Stimulated activated CD8-positive, alpha-beta memory T cell treated with anti-CD3 and anti-CD28 coated beads, Interleukin-4, amount 100 ng/mL, for 1 hour (primary cell): ENCODE results near the gene UBC.
"Not testable (repeated sequence)": the region's sequence is repeated elsewhere in the genome, so short reads cannot be mapped to it uniquely, and the experiment has no call there.

Source experiments
- DNase-seq, 2 donors: peaks; one replicate each; pipeline ENCODE4 v3.0.0-alpha.2; 2020; ENCODE audit warnings: low read depth in 2 of 2, low spot score in 1 of 2

The UBC gene

DNA sequence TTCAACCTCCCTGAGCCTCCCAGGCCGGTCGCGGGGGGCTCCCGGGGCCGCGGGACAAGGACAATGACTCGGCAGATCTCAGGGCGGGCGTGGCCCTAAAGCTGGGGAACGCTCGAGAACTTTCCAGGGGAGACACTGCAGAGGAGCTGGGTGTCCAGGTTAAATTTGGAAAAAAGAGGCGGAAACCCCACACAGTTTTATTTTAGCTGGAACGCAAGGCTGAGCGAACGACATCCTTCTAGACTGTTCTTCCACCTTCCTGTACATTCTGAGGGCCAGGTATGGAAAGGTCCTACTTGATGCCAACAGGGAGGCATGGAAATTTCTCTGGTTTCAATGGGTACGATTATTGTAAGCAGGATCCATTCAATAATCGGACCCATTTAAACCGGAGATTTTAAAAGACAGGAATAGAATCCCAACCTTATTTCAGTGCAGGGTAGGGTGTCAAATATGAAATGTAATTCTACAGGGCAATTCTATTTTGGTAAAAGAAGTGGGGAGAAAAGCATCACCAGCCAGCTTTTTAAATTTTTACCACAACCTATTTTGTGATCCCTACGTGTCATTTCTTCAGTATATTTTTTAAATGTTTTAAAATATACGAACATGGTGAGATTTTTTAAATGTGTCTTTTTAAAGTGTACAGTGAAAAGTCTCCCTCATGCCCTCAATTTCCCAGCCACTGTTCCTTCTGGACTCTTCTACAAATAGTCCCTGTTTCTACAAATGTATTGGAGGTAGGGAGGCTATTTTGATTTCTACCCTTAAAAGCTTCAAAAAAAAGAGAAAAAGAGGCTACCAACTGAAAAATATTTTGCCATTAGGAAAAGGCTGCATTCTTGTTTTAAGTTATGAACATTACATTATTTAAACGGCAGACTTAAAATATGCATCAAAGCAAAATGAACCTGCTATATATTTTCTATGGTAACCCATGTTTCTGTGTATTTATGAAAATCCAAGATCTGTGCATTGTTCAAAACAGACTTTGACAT lies 1.1 kb upstream of the UBC start:
- no peak for DNase-seq

GRCh38 chr12:124913474-124914391 lies 717 bp downstream of the UBC start:
- peak; percentile 87 to 90 for DNase-seq

DNA sequence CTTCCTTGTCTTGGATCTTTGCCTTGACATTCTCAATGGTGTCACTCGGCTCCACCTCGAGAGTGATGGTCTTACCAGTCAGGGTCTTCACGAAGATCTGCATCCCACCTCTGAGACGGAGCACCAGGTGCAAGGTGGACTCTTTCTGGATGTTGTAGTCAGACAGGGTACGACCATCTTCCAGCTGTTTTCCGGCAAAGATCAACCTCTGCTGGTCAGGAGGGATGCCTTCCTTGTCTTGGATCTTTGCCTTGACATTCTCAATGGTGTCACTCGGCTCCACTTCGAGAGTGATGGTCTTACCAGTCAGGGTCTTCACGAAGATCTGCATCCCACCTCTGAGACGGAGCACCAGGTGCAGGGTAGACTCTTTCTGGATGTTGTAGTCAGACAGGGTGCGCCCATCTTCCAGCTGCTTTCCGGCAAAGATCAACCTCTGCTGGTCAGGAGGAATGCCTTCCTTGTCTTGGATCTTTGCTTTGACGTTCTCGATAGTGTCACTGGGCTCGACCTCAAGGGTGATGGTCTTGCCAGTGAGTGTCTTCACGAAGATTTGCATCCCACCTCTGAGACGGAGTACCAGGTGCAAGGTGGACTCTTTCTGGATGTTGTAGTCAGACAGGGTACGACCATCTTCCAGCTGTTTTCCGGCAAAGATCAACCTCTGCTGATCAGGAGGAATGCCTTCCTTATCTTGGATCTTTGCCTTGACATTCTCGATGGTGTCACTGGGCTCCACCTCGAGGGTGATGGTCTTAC lies 1.7 kb downstream of the UBC start:
- DNase-seq: not testable (repeated sequence)

DNA sequence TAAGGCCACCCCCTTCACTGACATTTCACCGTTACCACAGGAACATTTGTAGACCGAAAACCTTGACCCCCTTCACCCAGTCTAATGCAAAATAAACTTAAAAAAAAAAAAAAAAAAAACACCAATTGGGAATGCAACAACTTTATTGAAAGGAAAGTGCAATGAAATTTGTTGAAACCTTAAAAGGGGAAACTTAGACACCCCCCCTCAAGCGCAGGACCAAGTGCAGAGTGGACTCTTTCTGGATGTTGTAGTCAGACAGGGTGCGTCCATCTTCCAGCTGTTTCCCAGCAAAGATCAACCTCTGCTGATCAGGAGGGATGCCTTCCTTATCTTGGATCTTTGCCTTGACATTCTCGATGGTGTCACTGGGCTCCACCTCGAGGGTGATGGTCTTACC lies 2.9 kb downstream of the UBC start:
- not testable (repeated sequence) for DNase-seq

- no peak for DNase-seq
Measured at GRCh38 chr12:124910561-124911478, 3.6 kb downstream of the UBC start.

GRCh38 chr12:124909831-124910560 lies 4.5 kb downstream of the UBC start:
- no peak for DNase-seq

DNA sequence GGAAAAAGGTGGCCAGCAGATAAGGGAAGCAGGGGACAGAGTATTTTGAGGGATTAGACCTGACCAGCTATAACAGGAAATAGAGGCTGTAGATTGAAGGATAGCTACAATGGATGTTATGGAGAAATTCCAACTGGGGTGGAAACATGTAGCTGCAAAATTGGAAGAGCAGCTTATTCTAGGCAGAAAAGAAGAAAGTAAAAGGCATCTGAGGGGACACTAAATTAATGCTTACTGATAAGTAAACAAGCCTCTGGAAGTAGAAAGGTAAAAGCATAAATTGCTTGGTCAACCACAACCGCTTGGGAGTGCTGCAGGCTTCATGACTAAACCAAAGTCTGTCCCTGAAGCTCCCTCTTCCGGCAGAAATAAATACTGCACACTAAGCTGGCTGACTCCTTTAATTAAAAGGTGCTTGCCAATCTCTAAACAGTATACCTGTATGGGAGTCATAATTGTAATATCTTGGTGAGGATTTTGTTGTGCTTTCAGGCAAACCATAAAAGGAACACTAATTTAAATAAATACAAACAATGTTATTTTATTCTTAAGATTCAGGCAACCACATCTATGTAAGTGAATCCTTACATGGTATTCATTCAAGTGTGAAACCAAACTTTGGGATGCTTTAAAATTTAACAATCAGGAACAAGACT lies 7.7 kb downstream of the UBC start:
- peak; percentile 67 to 78 for DNase-seq

DNA sequence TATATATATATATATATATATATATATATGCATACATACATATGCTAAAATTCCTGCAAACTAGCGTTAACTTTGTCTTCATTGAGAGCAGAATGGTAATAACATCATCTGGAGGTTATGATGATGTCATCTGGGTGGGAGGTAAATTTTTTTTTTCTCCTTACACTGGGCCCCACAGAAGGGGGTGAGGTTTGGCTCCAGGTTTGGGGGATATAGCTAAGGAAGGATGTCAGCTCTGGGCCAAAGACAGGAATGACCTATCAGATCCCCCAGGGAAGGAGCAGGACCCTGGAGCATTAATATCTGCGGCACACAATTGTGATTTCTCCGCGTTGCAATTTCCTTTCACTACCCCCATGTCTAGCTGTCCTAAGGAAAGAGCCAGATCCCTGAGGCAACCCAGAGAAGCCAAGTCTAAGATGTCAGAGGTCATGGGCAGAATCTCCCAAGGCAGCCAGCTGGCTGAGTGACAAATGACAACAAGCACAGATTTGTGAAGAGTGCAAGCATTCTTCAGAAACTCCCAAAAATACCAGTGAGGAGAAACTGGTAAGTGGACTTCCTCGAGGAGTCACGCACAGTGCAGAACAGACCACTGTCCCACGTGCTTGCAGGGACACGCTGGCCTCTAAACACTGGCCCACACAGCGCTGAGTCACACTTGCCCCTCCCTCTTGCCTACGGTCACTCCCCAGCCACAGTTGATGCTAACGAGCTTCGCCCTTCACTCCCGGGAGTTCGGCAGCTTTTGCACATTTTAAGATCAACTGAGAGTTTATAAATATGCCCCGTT lies 9.9 kb downstream of the UBC start:
- DNase-seq: no peak

- DNase-seq: no peak
Measured at GRCh38 chr12:124902916-124903315, 11.5 kb downstream of the UBC start.

- no peak for DNase-seq
Measured at GRCh38 chr12:124901003-124901402, 13.4 kb downstream of the UBC start.

DNA sequence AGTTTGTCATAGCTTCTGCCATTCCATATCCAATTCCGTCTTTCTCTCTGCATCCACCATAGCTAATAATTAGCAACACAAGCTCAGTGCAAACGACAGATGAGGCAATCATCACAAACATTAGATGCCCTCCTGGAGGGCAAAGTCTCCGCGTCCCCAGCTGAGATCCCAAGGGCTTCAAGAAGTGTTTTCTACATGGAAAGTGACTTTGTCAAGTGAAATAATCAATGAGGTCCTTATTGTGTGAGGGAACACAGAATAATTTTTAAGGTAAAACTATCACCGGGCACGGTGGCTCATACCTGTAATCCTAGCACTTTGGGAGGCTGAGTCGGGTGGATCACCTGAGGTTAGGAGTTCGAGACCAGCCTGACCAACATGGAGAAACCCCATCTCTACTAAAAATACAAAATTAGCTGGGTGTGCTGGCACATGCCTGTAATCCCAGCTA lies 14.1 kb downstream of the UBC start:
- not testable (repeated sequence) for DNase-seq

GRCh38 chr12:124898923-124899294 lies 15.5 kb downstream of the UBC start:
- no peak for DNase-seq

DNA sequence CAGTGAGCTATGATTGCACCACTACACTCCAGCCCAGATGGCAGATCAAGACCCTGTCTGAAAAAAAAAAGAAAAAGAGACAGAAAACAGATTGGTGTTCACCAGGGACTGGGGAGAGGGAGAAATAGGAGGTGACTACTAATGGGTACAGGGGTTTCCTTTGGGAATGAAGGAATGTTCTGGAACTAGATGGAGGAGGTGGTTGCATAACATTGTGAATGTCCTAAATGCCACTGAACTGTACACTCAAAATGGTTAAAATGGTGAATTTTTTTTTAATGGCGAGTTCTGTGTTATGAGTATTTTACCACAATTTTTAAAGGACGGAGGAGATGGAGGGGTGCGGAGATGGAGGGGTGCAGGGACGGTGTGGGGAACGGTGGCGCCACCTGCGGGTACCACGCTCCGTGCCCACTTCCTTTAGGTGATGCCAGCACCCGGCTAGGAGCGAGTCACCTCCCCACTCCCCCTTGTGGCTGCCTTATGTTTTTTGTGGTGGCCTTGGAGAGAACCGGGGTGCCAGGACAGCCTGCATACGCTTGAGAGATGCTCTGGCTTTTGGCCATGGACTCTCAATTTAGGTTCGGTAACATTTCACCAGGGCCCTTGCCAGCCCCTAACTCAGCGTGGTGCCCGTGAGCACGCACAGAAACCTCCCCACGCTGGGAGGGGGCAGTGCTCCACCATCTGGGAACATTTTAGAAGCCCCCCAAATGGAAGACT lies 16.1 kb downstream of the UBC start:
- peak in 1 of 2 donors; percentile 38 for DNase-seq

- no peak for DNase-seq
Measured at GRCh38 chr12:124896461-124896860, 18.0 kb downstream of the UBC start.

DNA sequence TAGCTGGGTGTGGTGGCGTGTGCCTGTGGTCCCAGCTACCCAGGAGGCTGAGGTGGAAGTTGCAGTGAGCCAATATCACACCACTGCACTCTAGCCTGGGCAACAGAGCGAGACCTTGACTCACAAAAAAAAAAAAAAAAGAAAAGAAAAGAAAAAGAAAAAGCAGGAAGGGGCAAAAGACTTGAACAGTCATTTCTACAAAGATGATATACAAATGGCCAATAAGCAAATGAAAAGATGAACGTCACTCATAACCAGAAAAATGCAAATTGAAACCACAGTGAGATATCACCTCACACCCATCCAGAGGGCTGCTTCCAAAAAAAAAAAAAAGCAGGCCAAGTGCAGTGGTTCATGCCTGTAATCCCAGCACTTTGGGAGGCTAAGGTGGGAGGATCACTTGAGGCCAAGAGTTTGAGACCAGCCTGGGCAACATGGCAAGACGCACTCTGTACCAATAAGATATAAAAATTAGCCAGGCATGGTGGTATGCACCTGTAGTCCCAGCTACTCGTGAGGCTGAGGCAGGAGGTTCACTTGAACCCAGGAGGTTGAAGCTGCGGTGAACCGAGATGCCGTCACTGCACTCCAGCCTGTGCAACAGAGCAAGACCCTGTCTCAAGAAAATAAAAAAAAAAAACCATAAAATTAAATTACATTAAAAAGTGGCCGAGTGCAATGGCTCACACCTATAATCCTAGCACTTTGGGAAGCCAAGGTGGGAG lies 20.5 kb downstream of the UBC start:
- no peak for DNase-seq

DNA sequence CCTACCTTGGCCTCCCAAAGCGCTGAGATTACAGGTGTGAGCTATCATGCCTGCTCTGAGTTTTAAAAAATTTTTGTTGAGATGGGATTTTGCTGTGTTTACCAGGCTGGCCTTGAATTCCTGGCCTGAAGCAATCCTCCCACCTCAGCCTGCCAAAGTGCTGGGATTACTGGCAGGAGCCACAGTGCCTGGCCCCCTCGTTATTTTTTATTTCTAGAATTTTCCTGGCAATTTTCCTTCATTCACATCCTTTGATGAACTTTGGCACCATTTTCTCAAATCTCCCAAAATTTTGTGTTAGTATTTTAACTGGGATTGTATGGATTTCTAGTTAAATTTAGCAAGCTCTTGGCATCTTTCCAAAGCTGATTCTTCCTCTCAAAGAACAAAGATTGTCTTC lies 26.2 kb downstream of the UBC start:
- no peak for DNase-seq

- DNase-seq: not testable (repeated sequence)
Measured at GRCh38 chr12:124887766-124888165, 26.7 kb downstream of the UBC start.
